ENCODE data around the gene KRT2.

GRCh38 chr12:52618216-52618615 lies 33.8 kb downstream of the KRT2 start, which contains the start of gene KRT73:
- no peak for TF ChIP-seq POLR2A (IDR thresholded peaks at IDR 0.05)
- TF ChIP-seq, protein P1, sequence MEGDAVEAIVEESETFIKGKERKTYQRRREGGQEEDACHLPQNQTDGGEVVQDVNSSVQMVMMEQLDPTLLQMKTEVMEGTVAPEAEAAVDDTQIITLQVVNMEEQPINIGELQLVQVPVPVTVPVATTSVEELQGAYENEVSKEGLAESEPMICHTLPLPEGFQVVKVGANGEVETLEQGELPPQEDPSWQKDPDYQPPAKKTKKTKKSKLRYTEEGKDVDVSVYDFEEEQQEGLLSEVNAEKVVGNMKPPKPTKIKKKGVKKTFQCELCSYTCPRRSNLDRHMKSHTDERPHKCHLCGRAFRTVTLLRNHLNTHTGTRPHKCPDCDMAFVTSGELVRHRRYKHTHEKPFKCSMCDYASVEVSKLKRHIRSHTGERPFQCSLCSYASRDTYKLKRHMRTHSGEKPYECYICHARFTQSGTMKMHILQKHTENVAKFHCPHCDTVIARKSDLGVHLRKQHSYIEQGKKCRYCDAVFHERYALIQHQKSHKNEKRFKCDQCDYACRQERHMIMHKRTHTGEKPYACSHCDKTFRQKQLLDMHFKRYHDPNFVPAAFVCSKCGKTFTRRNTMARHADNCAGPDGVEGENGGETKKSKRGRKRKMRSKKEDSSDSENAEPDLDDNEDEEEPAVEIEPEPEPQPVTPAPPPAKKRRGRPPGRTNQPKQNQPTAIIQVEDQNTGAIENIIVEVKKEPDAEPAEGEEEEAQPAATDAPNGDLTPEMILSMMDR (IDR thresholded peaks at IDR 0.05): no peak
